K562 (cell line): Measurements from ENCODE around the gene OSGEPL1. TPM values are rescaled to one million over a fixed set of nuclear protein-coding genes. Genes with fewer than 3 reads are reported as not detected.

ENCODE experiments used
- CCAR2 ChIP-seq: fragments of 200-400 bp; formaldehyde crosslinking; IDR thresholded peaks from 2 replicates; pipeline ENCODE4 v1.6.1; 2017; ENCODE audit warnings: mild to moderate bottlenecking, low read depth, low read length
- CEBPB ChIP-seq: fragments of 450-650 bp; IDR thresholded peaks from 2 replicates; pipeline ENCODE4 v1.6.1; 2016; ENCODE audit warnings: missing genetic modification characterization, missing compliant biosample characterization
- ELF2 ChIP-seq: fragments of 250-450 bp; sonication (Bioruptor Pico); IDR thresholded peaks from 2 replicates; pipeline ENCODE4 v1.5.0; 2021; ENCODE audit warnings: mild to moderate bottlenecking
- FIP1L1 ChIP-seq: fragments of 200-400 bp; formaldehyde crosslinking; IDR thresholded peaks from 2 replicates; pipeline ENCODE4 v1.6.1; 2018; ENCODE audit warnings: mild to moderate bottlenecking, low read depth, low read length; ENCODE audit not compliant: poor library complexity, severe bottlenecking
- NR2C2 ChIP-seq, 2 experiments: fragments of 200-800 bp in 1 of 2; sonication (Bioruptor generic) in 1 of 2; sonication (generic) in 1 of 2; formaldehyde crosslinking in 1 of 2; IDR thresholded peaks; 2 replicates each; pipeline versions ENCODE4 v1.6.1 to v1.8.0; 2016 to 2022; ENCODE audit warnings: mild to moderate bottlenecking in 1 of 2, missing compliant biosample characterization in 1 of 2, missing genetic modification characterization in 1 of 2, missing genetic modification reagents in 1 of 2
- PKNOX1 ChIP-seq: fragments of 450-650 bp; IDR thresholded peaks from 2 replicates; pipeline ENCODE4 v1.6.1; 2016
- POLR2B ChIP-seq: fragments of 450-650 bp; IDR thresholded peaks from 2 replicates; pipeline ENCODE4 v1.6.1; 2018; ENCODE audit warnings: low read depth; ENCODE audit not compliant: partially characterized antibody
- PREB ChIP-seq: sonication (generic); formaldehyde crosslinking; IDR thresholded peaks from 2 replicates; pipeline ENCODE4 v1.8.1; 2023; ENCODE audit warnings: mild to moderate bottlenecking, missing genetic modification reagents
- SIN3B ChIP-seq: fragments of 450-650 bp; IDR thresholded peaks from 2 replicates; pipeline ENCODE4 v1.6.1; 2017; ENCODE audit warnings: low read depth, mild to moderate bottlenecking, moderate library complexity
- SLC30A9 ChIP-seq: fragments of 250-450 bp; sonication (Bioruptor Pico); IDR thresholded peaks from 2 replicates; pipeline ENCODE4 v1.8.0; 2022; ENCODE audit warnings: mild to moderate bottlenecking, moderate library complexity
- SP2 ChIP-seq: IDR thresholded peaks from 2 replicates; pipeline ENCODE4 v1.6.1; 2011; ENCODE audit warnings: mild to moderate bottlenecking, low read depth, low read length, moderate library complexity; ENCODE audit not compliant: poor library complexity, severe bottlenecking; ENCODE audit errors: extremely low read depth
- TBP ChIP-seq: optimal IDR thresholded peaks from 2 replicates; pipeline ENCODE3; 2011; ENCODE audit warnings: low read depth, low read length, improper control_type of control experiment
- TOE1 ChIP-seq, 2 experiments: fragments of 450-650 bp in 1 of 2; sonication (generic) in 1 of 2; formaldehyde crosslinking in 1 of 2; IDR thresholded peaks; 2 replicates each; pipeline versions ENCODE4 v1.7.1 to v1.8.0; 2016 to 2022; ENCODE audit warnings: borderline replicate concordance in 2 of 2, mild to moderate bottlenecking in 2 of 2, antibody characterized with exemption in 1 of 2, inconsistent platforms in 1 of 2, low read depth in 1 of 2, missing genetic modification reagents in 1 of 2, moderate library complexity in 1 of 2
- TSHZ1 ChIP-seq: fragments of 250-450 bp; sonication (Bioruptor Pico); IDR thresholded peaks from 2 replicates; pipeline ENCODE4 v1.4.0; 2020; ENCODE audit warnings: mild to moderate bottlenecking, moderate library complexity
- ZNF217 ChIP-seq: sonication (generic); formaldehyde crosslinking; IDR thresholded peaks from 2 replicates; pipeline ENCODE4 v1.8.0; 2022; ENCODE audit warnings: mild to moderate bottlenecking, missing genetic modification reagents
- ZNF224 ChIP-seq: sonication (generic); formaldehyde crosslinking; IDR thresholded peaks from 2 replicates; pipeline ENCODE4 v1.8.0; 2022; ENCODE audit warnings: mild to moderate bottlenecking, missing genetic modification reagents
- ZNF639 ChIP-seq, 2 experiments: fragments of 200-800 bp in 1 of 2; sonication (Bioruptor generic) in 1 of 2; sonication (generic) in 1 of 2; formaldehyde crosslinking in 1 of 2; IDR thresholded peaks in 1 of 2; conservative IDR thresholded peaks in 1 of 2; 2 replicates each; pipeline versions ENCODE4 v1.5.0 to v1.6.1; 2016 to 2020; ENCODE audit warnings: missing compliant biosample characterization in 1 of 2, missing genetic modification characterization in 1 of 2, missing genetic modification reagents in 1 of 2
- ZNF717 ChIP-seq: fragments of 250-450 bp; sonication (Bioruptor Pico); IDR thresholded peaks from 2 replicates; pipeline ENCODE4 v1.5.0; 2021
- polyA plus RNA-seq, 8 experiments: library from polyadenylated mRNA; depleted of rRNA in 4 of 8; stranded (reverse) in 5 of 8; unstranded in 3 of 8; fragments of >200 nt; fragmentation: Nextera tagmentation in 2 of 8; fragmentation: Illumina TruSeq in 1 of 8; extraction: Ambion mirVana in 2 of 8; extraction: Trizol in 1 of 8; gene quantifications; 2 replicates each; pipeline versions ENCODE4 v1.2.1 to v1.2.3, GENCODE V29; 2011 to 2014; ENCODE audit warnings: inconsistent platforms in 1 of 8, missing spikeins in 1 of 8
- total RNA-seq, 7 experiments: library from RNA; depleted of rRNA in 6 of 7; stranded (reverse); fragments of >200 nt in 6 of 7; fragmentation: Illumina TruSeq in 2 of 7; extraction: Trizol in 2 of 7; gene quantifications; 2 replicates each; pipeline versions ENCODE4 v1.2.1 to v1.2.3, GENCODE V29; 2011 to 2021; ENCODE audit warnings: low replicate concordance in 1 of 7

The OSGEPL1 gene
- total and polyA plus RNA-seq, 9 of the 15 experiments (the other 6 are each of a cell fraction or from before 2014, with no cell fraction given): 2.5 to 10.8 (median 6.5) TPM

GRCh38 chr2:189783927-189784867, 21.6 kb upstream of the OSGEPL1 start, which contains the start of the genes ORMDL1 and PMS1 (continued):
- TF ChIP-seq PREB (CRISPR knock-in tag): 0 out of 2 replicates have a peak, but pooled peaks have one; percentile 34
- TF ChIP-seq TOE1 (IDR thresholded peaks at IDR 0.05; ENCODE audit: borderline replicate concordance): 0 out of 2 replicates have a peak, but pooled peaks have one; percentile 32
- no peak for TF ChIP-seq TOE1 (CRISPR knock-in tag; IDR thresholded peaks at IDR 0.05; ENCODE audit: borderline replicate concordance, low read depth)
- no peak for TF ChIP-seq FIP1L1
- TF ChIP-seq ZNF639 (CRISPR knock-in tag; conservative IDR thresholded peaks at IDR 0.05 in 1 of 2, IDR thresholded peaks at IDR 0.05 in 1 of 2): peak in 1 of 2 experiments; percentile 45; a peak in 2 of 4 replicates
- peak; percentile 72; the same call in 1 of the 2 replicates for TF ChIP-seq NR2C2 (CRISPR knock-in tag; IDR thresholded peaks at IDR 0.05)
- peak; percentile 85 for TF ChIP-seq NR2C2 (tag; IDR thresholded peaks at IDR 0.05)
- TF ChIP-seq SLC30A9 (CRISPR knock-in tag): no peak
- no peak for TF ChIP-seq TSHZ1 (CRISPR knock-in tag)
- peak; percentile 60 for TF ChIP-seq TBP
- TF ChIP-seq SIN3B: no peak
- peak; percentile 77 for TF ChIP-seq POLR2B
- 0 out of 2 replicates have a peak, but pooled peaks have one; percentile 5 for TF ChIP-seq ZNF224 (CRISPR knock-in tag)
- TF ChIP-seq CEBPB: no peak
- no peak for TF ChIP-seq CCAR2
- TF ChIP-seq SP2: peak; percentile 58
- no peak for TF ChIP-seq ZNF717 (CRISPR knock-in tag)
- TF ChIP-seq PKNOX1: peak; percentile 99
- TF ChIP-seq ELF2 (CRISPR knock-in tag): peak; percentile 56; the same call in 1 of the 2 replicates
- TF ChIP-seq ZNF217 (CRISPR knock-in tag): no peak
